ENCODE data around the gene HOXA2.

The HOXA2 gene

GRCh38 chr7:27092819-27093110 is 9.7 kb downstream of the HOXA2 start:
- no peak overlapping the region for H3K4me3 ChIP-seq (ENCODE audit: control insufficient read depth, low read depth, low read length)
- no peak for DNase-seq (ENCODE audit: low read depth)
- TF ChIP-seq CTCF (IDR thresholded peaks at IDR 0.05; ENCODE audit: control insufficient read depth, insufficient read depth, low read depth, low read length, missing control alignments), result no peak

GRCh38 chr7:27091941-27092818 is 10.3 kb downstream of the HOXA2 start:
- no peak for TF ChIP-seq CTCF (IDR thresholded peaks at IDR 0.05; ENCODE audit: control insufficient read depth, insufficient read depth, low read depth, low read length, missing control alignments)
- no peak for DNase-seq (ENCODE audit: low read depth)
- H3K4me3 ChIP-seq (ENCODE audit: control insufficient read depth, low read depth, low read length), result no peak overlapping the region

- TF ChIP-seq CTCF (IDR thresholded peaks at IDR 0.05; ENCODE audit: control insufficient read depth, insufficient read depth, low read depth, low read length, missing control alignments), result no peak
- no peak overlapping the region for H3K4me3 ChIP-seq (ENCODE audit: control insufficient read depth, low read depth, low read length)
- no peak for DNase-seq (ENCODE audit: low read depth)
These were observed 11.4 kb downstream of the HOXA2 start for GRCh38 chr7:27091105-27091504.

GRCh38 chr7:27088002-27088922 is 14.2 kb downstream of the HOXA2 start:
- no peak for TF ChIP-seq CTCF (IDR thresholded peaks at IDR 0.05; ENCODE audit: control insufficient read depth, insufficient read depth, low read depth, low read length, missing control alignments)
- DNase-seq (ENCODE audit: low read depth), result no peak
- H3K4me3 ChIP-seq (ENCODE audit: control insufficient read depth, low read depth, low read length), result no peak overlapping the region

GRCh38 chr7:27083646-27084045 is 18.8 kb downstream of the HOXA2 start:
- DNase-seq (ENCODE audit: low read depth), result no peak
- no peak for TF ChIP-seq CTCF (IDR thresholded peaks at IDR 0.05; ENCODE audit: control insufficient read depth, insufficient read depth, low read depth, low read length, missing control alignments)

GRCh38 chr7:27082171-27082570 is 20.3 kb downstream of the HOXA2 start:
- DNase-seq (ENCODE audit: low read depth), result no peak
- no peak overlapping the region for H3K4me3 ChIP-seq (ENCODE audit: control insufficient read depth, low read depth, low read length)
- no peak for TF ChIP-seq CTCF (IDR thresholded peaks at IDR 0.05; ENCODE audit: control insufficient read depth, insufficient read depth, low read depth, low read length, missing control alignments)

More at GRCh38 chr7:27083646-27084045, 18.8 kb downstream of the HOXA2 start:
- no peak overlapping the region for H3K4me3 ChIP-seq (ENCODE audit: control insufficient read depth, low read depth, low read length)
